ENCODE results near the gene PHF1.
A peak's percentile ranks its signal among the peaks of the same experiment; 100 is the strongest.
"Not testable (repeated sequence)": the region's sequence is repeated elsewhere in the genome, so short reads cannot be mapped to it uniquely, and the experiment has no call there.

The PHF1 gene

DNA sequence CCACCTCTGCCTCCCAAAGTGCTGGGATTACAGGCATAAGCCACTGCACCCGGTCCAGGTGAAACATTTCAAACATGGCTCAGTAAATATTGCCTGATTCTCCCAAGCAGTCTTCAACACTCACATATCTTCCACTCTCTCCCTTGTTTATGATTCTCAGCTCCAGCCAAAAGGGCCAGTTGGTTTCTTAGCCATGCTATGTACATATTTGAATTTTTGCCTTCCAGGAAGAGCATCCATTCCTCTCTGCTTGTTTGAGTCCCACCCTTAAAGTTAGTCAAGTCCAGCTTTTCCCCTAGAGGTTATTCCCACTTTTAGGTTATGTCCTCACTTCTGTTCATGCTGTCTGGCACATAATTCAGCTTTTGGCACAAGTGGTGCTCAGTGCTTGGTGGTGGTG lies 13.3 kb upstream of the PHF1 start:
- Histone ChIP-seq H3K27me3 (ENCODE audit: control insufficient read depth, insufficient read depth, low read length) (no peaks in the 10 kb centered on the region), H3K9me3 (ENCODE audit: control insufficient read depth, low read length) (no peaks in the 10 kb centered on the region), H3K4me1 (ENCODE audit: control insufficient read depth, insufficient read depth, low read length) (peaks cover 2% of the 10 kb centered on the region), H3K9ac (ENCODE audit: low read length) (no peak overlapping the region), H3K36me3 (ENCODE audit: control insufficient read depth, insufficient read depth, low read length) (no peaks in the 10 kb centered on the region), H3K4me3 (ENCODE audit: low read length) (no peak overlapping the region)

DNA sequence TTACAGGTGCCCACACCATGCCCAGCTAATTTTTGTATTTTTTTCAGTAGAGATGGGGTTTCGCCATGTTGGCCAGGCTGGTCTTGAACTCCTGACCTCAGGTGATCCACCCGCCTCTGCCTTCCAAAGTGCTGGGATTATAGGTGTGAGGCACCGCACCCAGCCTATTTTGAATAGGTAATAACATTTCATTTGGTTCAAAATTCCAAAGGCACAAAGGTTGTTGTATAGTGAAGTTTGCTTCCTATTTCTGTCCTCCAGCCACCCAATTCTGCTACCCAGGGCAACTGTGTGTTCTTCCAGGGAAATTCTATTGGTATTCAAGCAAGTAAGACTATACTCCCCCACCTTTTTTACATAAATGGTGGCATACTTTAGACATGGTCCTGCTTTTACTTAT lies 12.2 kb upstream of the PHF1 start:
- H3K36me3 ChIP-seq (ENCODE audit: control insufficient read depth, insufficient read depth, low read length); H3K9ac ChIP-seq (ENCODE audit: low read length); H3K27me3 ChIP-seq (ENCODE audit: control insufficient read depth, insufficient read depth, low read length); H3K4me1 ChIP-seq (ENCODE audit: control insufficient read depth, insufficient read depth, low read length); H3K9me3 ChIP-seq (ENCODE audit: control insufficient read depth, low read length); H3K4me3 ChIP-seq (ENCODE audit: low read length): not testable (repeated sequence)

DNA sequence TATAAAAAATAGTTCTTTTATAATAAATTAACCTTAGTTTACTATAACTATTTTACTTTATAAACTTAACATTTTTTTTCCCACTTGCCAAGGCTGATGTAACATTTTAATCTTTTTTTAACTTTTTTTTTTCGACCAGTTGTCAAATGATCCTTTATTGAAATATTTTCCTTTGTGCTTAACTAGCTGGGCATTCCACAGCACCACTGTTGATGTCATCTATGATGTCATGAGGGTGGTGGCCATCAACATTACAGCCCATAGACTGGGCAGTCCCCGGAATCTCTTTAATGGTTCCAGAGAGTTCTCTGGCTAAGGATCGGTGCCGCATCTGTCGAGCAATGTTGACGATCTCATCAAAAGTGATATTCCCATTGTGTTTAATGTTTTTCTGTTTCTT lies 10.9 kb upstream of the PHF1 start:
- H3K4me3 ChIP-seq (ENCODE audit: low read length); H3K4me1 ChIP-seq (ENCODE audit: control insufficient read depth, insufficient read depth, low read length); H3K27me3 ChIP-seq (ENCODE audit: control insufficient read depth, insufficient read depth, low read length); H3K9me3 ChIP-seq (ENCODE audit: control insufficient read depth, low read length); H3K9ac ChIP-seq (ENCODE audit: low read length); H3K36me3 ChIP-seq (ENCODE audit: control insufficient read depth, insufficient read depth, low read length): not testable (repeated sequence)

GRCh38 chr6:33404884-33405283 lies 5.9 kb upstream of the PHF1 start:
- Histone ChIP-seq H3K9ac (ENCODE audit: low read length) (no peak overlapping the region), H3K27me3 (ENCODE audit: control insufficient read depth, insufficient read depth, low read length) (no peaks in the 10 kb centered on the region), H3K36me3 (ENCODE audit: control insufficient read depth, insufficient read depth, low read length) (no peaks in the 10 kb centered on the region), H3K4me1 (ENCODE audit: control insufficient read depth, insufficient read depth, low read length) (no peaks in the 10 kb centered on the region), H3K4me3 (ENCODE audit: low read length) (no peak overlapping the region), H3K9me3 (ENCODE audit: control insufficient read depth, low read length) (no peaks in the 10 kb centered on the region)

DNA sequence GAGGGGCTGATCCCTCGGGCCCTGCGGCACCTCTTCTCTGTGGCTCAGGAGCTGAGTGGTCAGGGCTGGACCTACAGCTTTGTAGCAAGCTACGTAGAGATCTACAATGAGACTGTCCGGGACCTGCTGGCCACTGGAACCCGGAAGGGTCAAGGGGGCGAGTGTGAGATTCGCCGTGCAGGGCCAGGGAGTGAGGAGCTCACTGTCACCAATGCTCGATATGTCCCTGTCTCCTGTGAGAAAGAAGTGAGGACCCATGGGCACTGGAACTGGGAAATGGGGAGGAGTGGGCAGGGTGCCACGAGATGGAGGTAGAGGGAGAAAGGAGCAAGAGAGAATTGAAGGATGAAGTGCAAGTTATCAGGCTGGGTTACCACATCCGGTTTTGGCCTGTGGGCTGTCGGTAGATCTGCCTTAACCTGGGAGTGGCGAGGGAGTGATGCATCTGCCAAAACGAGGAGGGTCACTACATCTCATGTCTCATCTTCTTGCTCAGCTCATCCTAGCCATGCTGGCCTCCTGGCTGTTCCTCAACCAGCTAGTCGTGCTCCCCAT lies 5.4 kb upstream of the PHF1 start:
- H3K9me3 ChIP-seq (ENCODE audit: control insufficient read depth, low read length): no peaks in the 10 kb centered on the region
- H3K36me3 ChIP-seq (ENCODE audit: control insufficient read depth, insufficient read depth, low read length): no peaks in the 10 kb centered on the region
- no peaks in the 10 kb centered on the region for H3K4me1 ChIP-seq (ENCODE audit: control insufficient read depth, insufficient read depth, low read length)
- H3K27me3 ChIP-seq (ENCODE audit: control insufficient read depth, insufficient read depth, low read length): no peaks in the 10 kb centered on the region
- H3K9ac ChIP-seq (ENCODE audit: low read length): no peak overlapping the region
- no peak overlapping the region for H3K4me3 ChIP-seq (ENCODE audit: low read length)

DNA sequence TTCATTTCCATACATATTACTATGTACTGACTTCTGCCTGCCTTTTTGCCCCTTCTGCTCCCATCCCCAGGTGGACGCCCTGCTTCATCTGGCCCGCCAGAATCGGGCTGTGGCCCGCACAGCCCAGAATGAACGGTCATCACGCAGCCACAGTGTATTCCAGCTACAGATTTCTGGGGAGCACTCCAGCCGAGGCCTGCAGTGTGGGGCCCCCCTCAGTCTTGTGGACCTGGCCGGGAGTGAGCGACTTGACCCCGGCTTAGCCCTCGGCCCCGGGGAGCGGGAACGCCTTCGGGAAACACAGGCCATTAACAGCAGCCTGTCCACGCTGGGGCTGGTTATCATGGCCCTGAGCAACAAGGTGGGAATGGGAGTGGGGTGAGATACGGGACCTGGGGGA lies 4.7 kb upstream of the PHF1 start:
- Histone ChIP-seq H3K27me3 (ENCODE audit: control insufficient read depth, insufficient read depth, low read length) (no peaks in the 10 kb centered on the region), H3K9me3 (ENCODE audit: control insufficient read depth, low read length) (no peaks in the 10 kb centered on the region), H3K9ac (ENCODE audit: low read length) (no peak overlapping the region), H3K4me1 (ENCODE audit: control insufficient read depth, insufficient read depth, low read length) (no peaks in the 10 kb centered on the region), H3K36me3 (ENCODE audit: control insufficient read depth, insufficient read depth, low read length) (no peaks in the 10 kb centered on the region), H3K4me3 (ENCODE audit: low read length) (no peak overlapping the region)

DNA sequence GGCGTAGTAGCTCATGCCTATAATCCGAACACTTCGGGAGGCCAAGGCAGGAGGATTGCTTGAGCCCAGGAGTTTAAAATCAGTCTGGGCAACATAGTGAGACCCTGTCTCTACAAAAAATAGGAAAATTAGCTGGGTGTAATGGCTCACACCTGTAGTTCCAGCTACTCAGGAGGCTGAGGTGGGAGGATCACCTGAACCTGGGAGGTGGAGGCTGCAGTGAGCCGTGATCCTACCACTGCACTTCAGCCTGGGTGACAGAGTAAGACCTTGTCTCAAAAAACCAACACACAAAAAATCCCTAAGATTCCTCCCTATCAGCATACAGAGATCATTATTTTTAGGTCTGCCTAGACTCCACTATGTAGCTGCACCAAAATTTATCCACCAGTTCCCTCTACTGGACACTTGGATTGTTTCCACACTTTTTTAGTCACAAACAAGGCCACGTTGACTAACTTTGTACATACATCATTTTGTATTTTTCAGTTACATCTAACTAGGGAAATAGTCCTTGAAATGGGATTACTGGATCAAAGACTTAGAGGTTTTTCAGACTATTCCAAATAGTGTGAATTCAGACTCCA lies 3.6 kb upstream of the PHF1 start:
- no peaks in the 10 kb centered on the region for H3K36me3 ChIP-seq (ENCODE audit: control insufficient read depth, insufficient read depth, low read length)
- H3K27me3 ChIP-seq (ENCODE audit: control insufficient read depth, insufficient read depth, low read length): no peaks in the 10 kb centered on the region
- H3K4me3 ChIP-seq (ENCODE audit: low read length): no peak overlapping the region
- H3K4me1 ChIP-seq (ENCODE audit: control insufficient read depth, insufficient read depth, low read length): no peaks in the 10 kb centered on the region
- H3K9me3 ChIP-seq (ENCODE audit: control insufficient read depth, low read length): no peaks in the 10 kb centered on the region
- no peak overlapping the region for H3K9ac ChIP-seq (ENCODE audit: low read length)

DNA sequence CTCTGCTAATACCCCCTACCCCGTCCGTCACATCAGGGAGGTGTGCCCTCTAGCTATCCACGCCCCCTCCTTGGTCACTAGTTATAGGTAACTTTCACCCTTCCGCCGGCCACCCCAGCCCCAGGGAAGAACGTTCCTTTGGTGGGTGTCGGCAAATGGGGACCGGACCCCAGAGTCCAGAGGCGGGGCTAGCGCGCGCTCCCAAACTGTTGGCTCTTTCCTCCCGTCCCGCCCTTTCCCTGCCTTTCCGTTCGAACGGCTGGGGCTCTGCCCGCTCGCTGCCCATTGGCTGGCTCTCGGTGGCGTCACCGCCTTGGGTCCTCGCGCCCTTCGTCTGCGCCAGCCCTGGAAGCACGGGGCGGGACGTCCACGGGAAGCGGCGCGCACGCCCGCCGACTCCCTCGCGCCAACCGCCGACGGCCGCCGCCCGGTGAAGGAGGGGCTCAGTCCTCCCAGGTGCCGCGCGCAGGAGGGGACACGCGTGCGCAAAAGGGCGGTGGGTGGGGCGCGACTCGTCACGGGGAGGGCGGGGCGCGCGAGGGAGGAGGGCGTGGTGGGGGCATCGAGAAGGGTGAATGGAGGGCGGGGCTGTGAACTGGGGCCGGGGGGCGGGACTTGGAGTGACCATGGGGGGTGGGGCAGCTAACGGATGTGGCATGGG lies 634 bp upstream of the PHF1 start:
- H3K9ac ChIP-seq (ENCODE audit: low read length): peak overlapping the region; percentile 73
- no peaks in the 10 kb centered on the region for H3K27me3 ChIP-seq (ENCODE audit: control insufficient read depth, insufficient read depth, low read length)
- H3K9me3 ChIP-seq (ENCODE audit: control insufficient read depth, low read length): no peaks in the 10 kb centered on the region
- no peaks in the 10 kb centered on the region for H3K4me1 ChIP-seq (ENCODE audit: control insufficient read depth, insufficient read depth, low read length)
- H3K4me3 ChIP-seq (ENCODE audit: low read length): peak overlapping the region; percentile 54
- no peaks in the 10 kb centered on the region for H3K36me3 ChIP-seq (ENCODE audit: control insufficient read depth, insufficient read depth, low read length)

DNA sequence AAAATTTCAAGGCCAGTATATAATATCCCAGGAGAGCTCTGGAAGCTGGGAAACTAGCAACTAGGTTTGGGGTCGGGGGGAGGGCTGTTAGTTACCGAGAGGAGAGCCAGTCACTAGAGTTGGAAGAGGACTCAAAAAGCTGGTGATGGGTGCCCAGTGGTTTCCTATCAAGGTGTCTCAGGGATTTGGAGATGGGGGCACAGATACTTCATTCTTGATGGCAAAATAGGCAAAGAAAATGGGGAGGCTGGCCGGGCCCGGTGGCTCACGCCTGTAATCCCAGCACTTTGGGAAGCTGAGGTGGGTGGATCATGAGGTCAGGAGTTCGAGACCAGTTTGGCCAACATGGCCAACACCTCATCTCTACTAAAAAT lies 805 bp downstream of the PHF1 start:
- Histone ChIP-seq H3K27me3 (ENCODE audit: control insufficient read depth, insufficient read depth, low read length) (no peaks in the 10 kb centered on the region), H3K4me1 (ENCODE audit: control insufficient read depth, insufficient read depth, low read length) (peaks cover 4% of the 10 kb centered on the region), H3K36me3 (ENCODE audit: control insufficient read depth, insufficient read depth, low read length) (no peaks in the 10 kb centered on the region), H3K9ac (ENCODE audit: low read length) (peak overlapping the region; percentile 73), H3K4me3 (ENCODE audit: low read length) (no peak overlapping the region), H3K9me3 (ENCODE audit: control insufficient read depth, low read length) (no peaks in the 10 kb centered on the region)

- Histone ChIP-seq H3K9me3 (ENCODE audit: control insufficient read depth, low read length) (no peaks in the 10 kb centered on the region), H3K36me3 (ENCODE audit: control insufficient read depth, insufficient read depth, low read length) (no peaks in the 10 kb centered on the region), H3K4me1 (ENCODE audit: control insufficient read depth, insufficient read depth, low read length) (peaks cover 12% of the 10 kb centered on the region), H3K27me3 (ENCODE audit: control insufficient read depth, insufficient read depth, low read length) (no peaks in the 10 kb centered on the region), H3K9ac (ENCODE audit: low read length) (no peak overlapping the region), H3K4me3 (ENCODE audit: low read length) (no peak overlapping the region)
Observed at GRCh38 chr6:33412140-33413009, 1.6 kb downstream of the PHF1 start.

DNA sequence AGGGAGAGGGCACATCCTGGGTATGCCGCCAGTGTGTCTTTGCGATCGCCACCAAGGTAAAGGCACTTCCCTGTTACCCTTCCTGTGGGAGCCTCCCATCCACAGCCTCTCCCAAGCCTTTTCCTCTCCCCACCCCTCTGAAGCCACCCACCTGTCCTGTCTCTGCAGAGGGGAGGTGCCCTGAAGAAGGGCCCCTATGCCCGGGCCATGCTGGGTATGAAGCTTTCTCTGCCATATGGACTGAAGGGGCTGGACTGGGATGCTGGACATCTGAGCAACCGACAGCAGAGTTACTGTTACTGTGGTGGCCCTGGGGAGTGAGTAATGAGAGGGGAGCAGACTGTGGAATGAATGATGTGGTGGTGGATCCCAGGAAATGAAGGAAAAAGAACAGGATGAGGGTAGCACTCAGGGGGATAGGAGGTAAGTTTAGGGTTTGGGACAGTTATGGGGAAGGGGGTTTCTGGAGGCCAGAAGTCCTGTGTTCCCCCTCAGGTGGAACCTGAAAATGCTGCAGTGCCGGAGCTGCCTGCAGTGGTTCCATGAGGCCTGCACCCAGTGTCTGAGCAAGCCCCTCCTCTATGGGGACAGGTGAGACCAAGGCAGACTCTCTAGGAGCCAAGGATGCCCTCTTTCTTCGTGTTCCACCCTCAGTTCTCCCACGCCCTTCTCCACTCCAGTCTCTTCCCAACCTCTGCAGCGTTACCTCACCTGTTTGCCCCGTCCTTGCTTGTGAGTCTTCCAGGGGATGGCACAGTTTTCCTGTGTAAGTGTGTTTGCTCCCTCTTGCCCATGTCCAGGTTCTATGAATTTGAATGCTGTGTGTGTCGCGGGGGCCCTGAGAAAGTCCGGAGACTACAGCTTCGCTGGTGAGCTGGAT lies 2.7 kb downstream of the PHF1 start:
- no peak overlapping the region for H3K4me3 ChIP-seq (ENCODE audit: low read length)
- H3K36me3 ChIP-seq (ENCODE audit: control insufficient read depth, insufficient read depth, low read length): no peaks in the 10 kb centered on the region
- no peaks in the 10 kb centered on the region for H3K27me3 ChIP-seq (ENCODE audit: control insufficient read depth, insufficient read depth, low read length)
- peaks cover 14% of the 10 kb centered on the region for H3K4me1 ChIP-seq (ENCODE audit: control insufficient read depth, insufficient read depth, low read length)
- no peak overlapping the region for H3K9ac ChIP-seq (ENCODE audit: low read length)
- no peaks in the 10 kb centered on the region for H3K9me3 ChIP-seq (ENCODE audit: control insufficient read depth, low read length)
